Endothelial cell of umbilical vein (primary cell): Measurements from ENCODE around the gene PAK6. TPM values are rescaled to one million over a fixed set of nuclear protein-coding genes. Genes with fewer than 3 reads are reported as not detected.

Experiments
- BruUV-seq: library from RNA; stranded (reverse); fragments of 400-500 nt; replicated peaks from 2 replicates; lab custom pipeline; 2021; lab: Mats Ljungman, UMichigan
- CTCF ChIA-PET: fragments of 300-600, 350-600 bp; sonication (Branson Sonifier 250); formaldehyde crosslinking; loops from one replicate; lab custom pipeline; 2021; ENCODE audit warnings: antibody characterized with exemption, inconsistent platforms; lab: Charles Lee
- POLR2A ChIA-PET: fragments of 300-600, 350-600 bp; sonication (Branson Sonifier 250); formaldehyde crosslinking; loops from one replicate; lab custom pipeline; 2021; ENCODE audit warnings: antibody characterized with exemption, inconsistent platforms; lab: Charles Lee
- DNase-seq: peaks from one replicate; pipeline ENCODE4 v3.0.0-alpha.2; 2011; ENCODE audit warnings: low read depth, low spot score
- FAIRE-seq: peaks from 2 replicates; lab custom pipeline; 2011; peaks lifted over from hg19 to GRCh38; lab: Jason Lieb, UNC
- H2AFZ ChIP-seq: 2 replicates; pipeline ENCODE4 v1.6.0; 2012; ENCODE audit warnings: low read depth, low read length, control low read depth, inconsistent platforms
- H3K27ac ChIP-seq: 2 replicates; pipeline ENCODE4 v1.5.1; 2011; ENCODE audit warnings: low read depth, mild to moderate bottlenecking, control low read depth, low read length, moderate library complexity; ENCODE audit not compliant: insufficient read depth
- H3K27me3 ChIP-seq, 2 experiments: 2 replicates each; pipeline versions ENCODE4 v1.6.0 to v1.6.1; 2011; ENCODE audit warnings: low read length in 2 of 2, mixed read lengths in 1 of 2; ENCODE audit not compliant: control insufficient read depth in 2 of 2, insufficient read depth in 2 of 2
- H3K36me3 ChIP-seq, 2 experiments: 2 replicates in 1 of 2; 3 replicates in 1 of 2; pipeline ENCODE4 v1.5.1; 2011; ENCODE audit warnings: low read length in 2 of 2, mild to moderate bottlenecking in 1 of 2, moderate library complexity in 1 of 2; ENCODE audit not compliant: control insufficient read depth in 2 of 2, insufficient read depth in 2 of 2; ENCODE audit errors: extremely low read depth in 1 of 2
- H3K4me1 ChIP-seq: 3 replicates; pipeline ENCODE4 v1.5.1; 2011; ENCODE audit warnings: mild to moderate bottlenecking, low read length; ENCODE audit not compliant: control insufficient read depth, insufficient read depth; ENCODE audit errors: extremely low read depth
- H3K4me2 ChIP-seq: 2 replicates; pipeline ENCODE4 v1.6.1; 2011; ENCODE audit warnings: low read length, control low read depth, mixed read lengths; ENCODE audit not compliant: insufficient read depth
- H3K4me3 ChIP-seq, 3 experiments: fragments of 200-600 bp in 1 of 3; sonication (generic), shearing (Covaris generic) in 1 of 3; replicated peaks in 1 of 3; 2 replicates each; pipeline ENCODE4 v1.5.1; 2011 to 2016; ENCODE audit warnings: control low read depth in 3 of 3, low read length in 3 of 3, mild to moderate bottlenecking in 2 of 3, inconsistent platforms in 1 of 3, low read depth in 1 of 3, moderate library complexity in 1 of 3; ENCODE audit not compliant: insufficient read depth in 1 of 3
- H3K79me2 ChIP-seq: 2 replicates; pipeline ENCODE4 v1.6.0; 2012; ENCODE audit warnings: low read length, inconsistent platforms; ENCODE audit not compliant: control insufficient read depth, insufficient read depth
- H3K9ac ChIP-seq: replicated peaks from 2 replicates; pipeline ENCODE3; 2011; ENCODE audit warnings: low read length, control low read depth; ENCODE audit not compliant: insufficient read depth; ENCODE audit errors: extremely low read depth
- H3K9me1 ChIP-seq: replicated peaks from 3 replicates; pipeline ENCODE4 v1.6.0; 2011; ENCODE audit warnings: mild to moderate bottlenecking, low read length; ENCODE audit not compliant: control insufficient read depth, insufficient read depth; ENCODE audit errors: extremely low read depth
- H3K9me3 ChIP-seq: replicated peaks from 2 replicates; pipeline ENCODE4 v1.5.1; 2012; ENCODE audit warnings: low read length, inconsistent platforms; ENCODE audit not compliant: control insufficient read depth, insufficient read depth
- H4K20me1 ChIP-seq: replicated peaks from 2 replicates; pipeline ENCODE3; 2011; ENCODE audit warnings: mild to moderate bottlenecking, low read length; ENCODE audit not compliant: control insufficient read depth, insufficient read depth; ENCODE audit errors: extremely low read depth
- EZH2 ChIP-seq: IDR thresholded peaks from 2 replicates; pipeline ENCODE4 v1.6.1; 2012; ENCODE audit warnings: borderline replicate concordance, low read depth, mild to moderate bottlenecking, moderate library complexity, low read length, inconsistent platforms; ENCODE audit not compliant: severe bottlenecking
- FOS ChIP-seq: IDR thresholded peaks from 2 replicates; pipeline ENCODE4 v1.6.1; 2011; ENCODE audit warnings: mild to moderate bottlenecking, low read length, moderate library complexity, borderline replicate concordance; ENCODE audit not compliant: insufficient read depth
- GATA2 ChIP-seq: IDR thresholded peaks from 2 replicates; pipeline ENCODE4 v1.7.0; 2011; ENCODE audit warnings: low read depth, mild to moderate bottlenecking, moderate library complexity, mixed read lengths, low read length; ENCODE audit not compliant: insufficient read length, insufficient read depth
- JUN ChIP-seq: IDR thresholded peaks from 2 replicates; pipeline ENCODE4 v1.6.1; 2011; ENCODE audit warnings: borderline replicate concordance, low read depth; ENCODE audit not compliant: insufficient read length, insufficient read depth
- MYC ChIP-seq: IDR thresholded peaks from one replicate; pipeline ENCODE4 v1.6.1; 2011; ENCODE audit warnings: mild to moderate bottlenecking, low read depth, low read length
- POLR2A ChIP-seq: IDR thresholded peaks from 2 replicates; pipeline ENCODE4 v1.6.1; 2012; ENCODE audit warnings: low read depth, mild to moderate bottlenecking, control low read depth, low read length
- POLR2AphosphoS5 ChIP-seq: IDR thresholded peaks from 2 replicates; pipeline ENCODE4 v1.6.1; 2012; ENCODE audit warnings: low read depth, mild to moderate bottlenecking, control low read depth, low read length, moderate library complexity; ENCODE audit not compliant: insufficient read depth
- dilution Hi-C: fragments of 300-500 bp; cut with MboI; formaldehyde crosslinking; loops from one replicate; pipeline ENCODE4 v1.15.0; 2019; ENCODE audit warnings: low sequenced_read_pairs; ENCODE audit not compliant: extremely low pct_ligation_motif_present
- intact Hi-C: fragments of 100-400 bp; cut with micrococcal nuclease; formaldehyde crosslinking; loops from one replicate; pipeline ENCODE4 v1.10.0; 2022
- polyA plus RNA-seq, 4 experiments: library from polyadenylated mRNA; depleted of rRNA in 3 of 4; stranded (reverse) in 3 of 4; unstranded in 1 of 4; fragments of >200 nt; gene quantifications; 2 replicates each; pipeline versions ENCODE4 v1.2.1 to v1.2.3, GENCODE V29; 2011 to 2012; ENCODE audit warnings: missing spikeins in 1 of 4
- total RNA-seq: library from RNA; stranded (reverse); gene quantifications from 2 replicates; pipeline ENCODE4 v1.2.3, GENCODE V29; 2021
- TF ChIP-seq, protein P1 (sequence below), 2 donors: IDR thresholded peaks; 1 replicate in 1 of 2; 2 replicates in 1 of 2; pipeline ENCODE4 v1.5.1; 2011; ENCODE audit warnings: low read length in 2 of 2, mild to moderate bottlenecking in 2 of 2, moderate library complexity in 2 of 2, control low read depth in 1 of 2, inconsistent platforms in 1 of 2, low read depth in 1 of 2; ENCODE audit not compliant: insufficient read depth in 1 of 2; ENCODE audit errors: extremely low read depth in 1 of 2
- TF ChIP-seq, protein P2 (sequence below): IDR thresholded peaks from 2 replicates; pipeline ENCODE4 v1.6.1; 2011; ENCODE audit not compliant: insufficient read depth, insufficient read length

PAK6 gene
- total and polyA plus RNA-seq, 2 donors (not counting 3 experiments of a cell fraction or from before 2014, with no cell fraction given): not detected

DNA sequence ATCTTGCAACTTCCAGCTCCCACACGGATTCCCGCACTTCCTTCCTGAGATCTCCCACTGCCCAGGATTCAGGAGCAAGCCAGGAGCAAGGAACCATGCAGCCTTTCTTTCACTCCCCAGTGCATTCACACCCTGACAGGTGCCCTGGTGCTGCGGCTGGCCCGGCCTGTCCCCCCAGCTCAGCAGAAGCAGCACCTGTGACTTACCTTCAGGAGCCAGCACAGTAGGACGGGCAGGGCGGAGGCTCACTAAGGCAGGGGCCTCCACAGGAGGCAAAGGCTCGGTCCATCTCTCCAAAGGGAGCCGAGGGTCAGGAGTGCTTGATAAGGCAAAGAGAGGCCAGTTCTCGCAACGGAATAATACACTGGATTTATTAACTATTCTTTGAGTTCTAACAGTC, 39.2 kb downstream of the PAK6 start:
- peaks cover 7% of the 10 kb centered on the region for H3K4me1 ChIP-seq
- H3K9ac ChIP-seq: no peak overlapping the region
- no peak overlapping the region for H3K27ac ChIP-seq
- no peaks in the 10 kb centered on the region for H4K20me1 ChIP-seq
- TF ChIP-seq FOS: no peak
- TF ChIP-seq EZH2: no peak
- TF ChIP-seq MYC: no peak
- TF ChIP-seq, protein P1, sequence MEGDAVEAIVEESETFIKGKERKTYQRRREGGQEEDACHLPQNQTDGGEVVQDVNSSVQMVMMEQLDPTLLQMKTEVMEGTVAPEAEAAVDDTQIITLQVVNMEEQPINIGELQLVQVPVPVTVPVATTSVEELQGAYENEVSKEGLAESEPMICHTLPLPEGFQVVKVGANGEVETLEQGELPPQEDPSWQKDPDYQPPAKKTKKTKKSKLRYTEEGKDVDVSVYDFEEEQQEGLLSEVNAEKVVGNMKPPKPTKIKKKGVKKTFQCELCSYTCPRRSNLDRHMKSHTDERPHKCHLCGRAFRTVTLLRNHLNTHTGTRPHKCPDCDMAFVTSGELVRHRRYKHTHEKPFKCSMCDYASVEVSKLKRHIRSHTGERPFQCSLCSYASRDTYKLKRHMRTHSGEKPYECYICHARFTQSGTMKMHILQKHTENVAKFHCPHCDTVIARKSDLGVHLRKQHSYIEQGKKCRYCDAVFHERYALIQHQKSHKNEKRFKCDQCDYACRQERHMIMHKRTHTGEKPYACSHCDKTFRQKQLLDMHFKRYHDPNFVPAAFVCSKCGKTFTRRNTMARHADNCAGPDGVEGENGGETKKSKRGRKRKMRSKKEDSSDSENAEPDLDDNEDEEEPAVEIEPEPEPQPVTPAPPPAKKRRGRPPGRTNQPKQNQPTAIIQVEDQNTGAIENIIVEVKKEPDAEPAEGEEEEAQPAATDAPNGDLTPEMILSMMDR (IDR thresholded peaks at IDR 0.05; ENCODE audit: extremely low read depth in 1 of 2, insufficient read depth in 1 of 2, low read depth in 1 of 2, low read length in 2 of 2): no peak
- no peak for TF ChIP-seq GATA2
- no peak for TF ChIP-seq JUN
- no peak for TF ChIP-seq POLR2A
- TF ChIP-seq, protein P2, sequence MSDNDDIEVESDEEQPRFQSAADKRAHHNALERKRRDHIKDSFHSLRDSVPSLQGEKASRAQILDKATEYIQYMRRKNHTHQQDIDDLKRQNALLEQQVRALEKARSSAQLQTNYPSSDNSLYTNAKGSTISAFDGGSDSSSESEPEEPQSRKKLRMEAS: no peak
- no peak for TF ChIP-seq POLR2AphosphoS5
- no peak overlapping the region for H2AFZ ChIP-seq
- FAIRE-seq (no peak), DNase-seq (no peak)
- H3K9me3 ChIP-seq: no peaks in the 10 kb centered on the region
- H3K36me3 ChIP-seq: no peaks in the 10 kb centered on the region
- ChIA-PET POLR2A (no interaction called here), CTCF (interaction anchor here (1.0 to 20.1 kb wide), 17 partner anchors 11 to 232 kb away, joined by 3 to 879 read pairs (median 19); partner anchors contain the start of genes CCDC9B, DISP2 and PLCB2)
- H3K4me3 ChIP-seq: no peak overlapping the region
- no TSS peak for BruUV-seq
- intact Hi-C loops: loop anchor here (10.0 kb wide), 1 partner anchor 173 kb away; the partner anchor contains the start of gene BMF
- no peak overlapping the region for H3K4me2 ChIP-seq
- dilution Hi-C loops: no loop called here
- no peaks in the 10 kb centered on the region for H3K9me1 ChIP-seq
- peaks cover 38 to 58% of the 10 kb centered on the region in 2 experiments for H3K27me3 ChIP-seq
- no peaks in the 10 kb centered on the region for H3K79me2 ChIP-seq
